ENCODE data around the gene C1QTNF8.

The C1QTNF8 gene

GRCh38 chr16:1056196-1056595 is 39.8 kb downstream of the C1QTNF8 start:
- TF ChIP-seq FOXP2 (optimal IDR thresholded peaks at IDR 0.05; ENCODE audit: borderline replicate concordance, extremely low read depth, extremely low read length, insufficient read depth) (no peak), REST (IDR thresholded peaks at IDR 0.05; ENCODE audit: insufficient read depth in 1 of 2, low read depth in 2 of 2, low read length in 2 of 2) (no peak)

DNA sequence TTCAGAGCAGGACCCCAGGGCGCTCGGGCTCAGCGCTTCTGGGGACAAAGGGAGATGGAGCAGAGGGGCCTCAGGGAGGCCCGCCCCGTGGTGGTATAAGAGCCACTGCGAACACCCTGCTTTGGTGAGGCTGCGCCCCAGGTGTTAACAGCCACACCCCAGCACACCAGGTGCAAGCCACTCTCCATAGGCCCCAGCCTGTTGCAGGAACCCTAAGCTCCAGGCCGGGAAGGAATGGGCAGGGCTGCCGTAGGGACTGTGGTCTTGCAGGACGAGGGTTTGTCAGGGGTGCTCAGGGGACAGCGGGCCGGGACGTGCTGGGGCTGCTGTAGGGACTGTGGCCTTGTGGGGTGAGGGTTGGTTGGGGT is 40.5 kb downstream of the C1QTNF8 start:
- TF ChIP-seq TAF1 (IDR thresholded peaks at IDR 0.05; ENCODE audit: borderline replicate concordance, insufficient read depth, low read length) (no peak), FOXP2 (optimal IDR thresholded peaks at IDR 0.05; ENCODE audit: borderline replicate concordance, extremely low read depth, extremely low read length, insufficient read depth) (no peak), REST (IDR thresholded peaks at IDR 0.05; ENCODE audit: insufficient read depth in 1 of 2, low read depth in 2 of 2, low read length in 2 of 2) (no peak), SIN3A (IDR thresholded peaks at IDR 0.05; ENCODE audit: borderline replicate concordance, insufficient read depth, low read length) (no peak), POLR2AphosphoS5 (IDR thresholded peaks at IDR 0.05; ENCODE audit: low read depth, low read length) (no peak)

- no peak for TF ChIP-seq SIN3A (IDR thresholded peaks at IDR 0.05; ENCODE audit: borderline replicate concordance, insufficient read depth, low read length)
- TF ChIP-seq POLR2AphosphoS5 (IDR thresholded peaks at IDR 0.05; ENCODE audit: low read depth, low read length) = no peak
- TF ChIP-seq TAF1 (IDR thresholded peaks at IDR 0.05; ENCODE audit: borderline replicate concordance, insufficient read depth, low read length) = no peak
Observed at GRCh38 chr16:1054660-1055556, 41.1 kb downstream of the C1QTNF8 start.

GRCh38 chr16:1053700-1054368 is 42.2 kb downstream of the C1QTNF8 start:
- no peak for TF ChIP-seq TAF1 (IDR thresholded peaks at IDR 0.05; ENCODE audit: borderline replicate concordance, insufficient read depth, low read length)
- no peak for TF ChIP-seq FOXP2 (optimal IDR thresholded peaks at IDR 0.05; ENCODE audit: borderline replicate concordance, extremely low read depth, extremely low read length, insufficient read depth)
- TF ChIP-seq POLR2AphosphoS5 (IDR thresholded peaks at IDR 0.05; ENCODE audit: low read depth, low read length) = no peak
- TF ChIP-seq SIN3A (IDR thresholded peaks at IDR 0.05; ENCODE audit: borderline replicate concordance, insufficient read depth, low read length) = no peak

DNA sequence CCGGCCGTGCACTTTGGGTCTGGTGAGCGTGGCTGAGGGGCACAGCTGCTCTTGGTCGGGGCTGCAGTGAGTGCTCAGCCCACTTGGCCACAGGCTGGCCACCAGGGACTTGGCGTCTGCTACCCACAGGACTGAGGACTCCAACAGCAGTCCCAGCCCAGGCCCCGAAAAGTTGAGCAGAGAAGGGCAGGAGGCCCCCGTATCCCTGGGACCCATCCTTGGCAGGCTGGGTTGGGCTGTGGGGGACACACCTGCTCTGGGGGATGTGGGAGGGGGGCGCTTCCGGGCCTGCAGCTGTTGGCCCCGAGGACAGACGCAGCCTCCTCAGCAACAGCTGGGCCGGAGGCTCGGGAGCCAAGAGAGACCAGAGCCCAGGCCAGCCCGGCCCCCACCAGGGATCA is 42.9 kb downstream of the C1QTNF8 start:
- TF ChIP-seq POLR2AphosphoS5 (IDR thresholded peaks at IDR 0.05; ENCODE audit: low read depth, low read length) (no peak), FOXP2 (optimal IDR thresholded peaks at IDR 0.05; ENCODE audit: borderline replicate concordance, extremely low read depth, extremely low read length, insufficient read depth) (no peak), SIN3A (IDR thresholded peaks at IDR 0.05; ENCODE audit: borderline replicate concordance, insufficient read depth, low read length) (no peak), TAF1 (IDR thresholded peaks at IDR 0.05; ENCODE audit: borderline replicate concordance, insufficient read depth, low read length) (no peak), REST (IDR thresholded peaks at IDR 0.05; ENCODE audit: insufficient read depth in 1 of 2, low read depth in 2 of 2, low read length in 2 of 2) (no peak)

DNA sequence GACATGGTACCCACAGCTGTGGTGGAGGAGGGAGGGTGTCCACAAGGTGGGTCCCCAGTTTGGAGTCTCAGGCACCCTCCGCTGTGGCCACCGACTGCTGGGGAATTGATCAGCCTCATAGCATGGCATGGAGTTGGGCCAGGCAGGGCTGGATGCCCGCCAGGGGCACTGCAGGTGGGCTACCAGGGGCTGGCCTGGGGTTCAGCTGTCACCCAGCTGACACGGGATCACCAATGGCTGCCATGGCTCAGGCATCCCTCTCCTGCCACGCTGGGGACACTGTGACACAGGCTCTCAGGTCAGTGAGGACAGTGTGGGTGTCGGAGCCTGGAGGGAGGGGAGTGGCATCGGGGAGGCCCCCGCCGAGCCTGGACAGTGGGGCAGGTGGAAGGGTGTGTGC is 43.3 kb downstream of the C1QTNF8 start:
- TF ChIP-seq FOXP2 (optimal IDR thresholded peaks at IDR 0.05; ENCODE audit: borderline replicate concordance, extremely low read depth, extremely low read length, insufficient read depth) = no peak
- no peak for TF ChIP-seq TAF1 (IDR thresholded peaks at IDR 0.05; ENCODE audit: borderline replicate concordance, insufficient read depth, low read length)
- no peak for TF ChIP-seq SIN3A (IDR thresholded peaks at IDR 0.05; ENCODE audit: borderline replicate concordance, insufficient read depth, low read length)
- TF ChIP-seq POLR2AphosphoS5 (IDR thresholded peaks at IDR 0.05; ENCODE audit: low read depth, low read length) = no peak
- TF ChIP-seq REST (IDR thresholded peaks at IDR 0.05; ENCODE audit: insufficient read depth in 1 of 2, low read depth in 2 of 2, low read length in 2 of 2) = no peak

Data from PFSK-1 (cell line).